DMS114 treated with DMSO at 0.1 percent for 48 hours (cell line): ENCODE measurements around the gene OR6B2.

Experiments
- DNase-seq: peaks from one replicate; lab custom pipeline; 2025; ENCODE audit not compliant: unreplicated experiment; lab: John Stamatoyannopoulos, UW

Gene OR6B2

GRCh38 chr2:239983004-239983778 is 47.0 kb downstream of the OR6B2 start:
- no peak for DNase-seq
